Measurements from ENCODE around the gene CASK.
A peak's percentile ranks its signal among the peaks of the same experiment; 100 is the strongest.
"Not testable (repeated sequence)": the region's sequence is repeated elsewhere in the genome, so short reads cannot be mapped to it uniquely, and the experiment has no call there.

CASK gene

GRCh38 chrX:41515376-41515775 is 408.0 kb downstream of the CASK start:
- no peak for DNase-seq (ENCODE audit: low read depth)

GRCh38 chrX:41514179-41514578 is 409.2 kb downstream of the CASK start:
- DNase-seq (ENCODE audit: low read depth), result no peak

GRCh38 chrX:41512853-41513252 is 410.5 kb downstream of the CASK start:
- not testable (repeated sequence) for DNase-seq (ENCODE audit: low read depth)

GRCh38 chrX:41512394-41512793 is 411.0 kb downstream of the CASK start:
- DNase-seq (ENCODE audit: low read depth), result no peak

- no peak for DNase-seq (ENCODE audit: low read depth)
Observed at GRCh38 chrX:41507919-41508318, 415.4 kb downstream of the CASK start.

- DNase-seq (ENCODE audit: low read depth), result no peak
Observed at GRCh38 chrX:41502004-41502403, 421.4 kb downstream of the CASK start.

- no peak for DNase-seq (ENCODE audit: low read depth)
Observed at GRCh38 chrX:41499984-41500383, 423.4 kb downstream of the CASK start.

GRCh38 chrX:41499195-41499594 is 424.2 kb downstream of the CASK start:
- no peak for DNase-seq (ENCODE audit: low read depth)

GRCh38 chrX:41491267-41492004 is 431.9 kb downstream of the CASK start:
- peak; percentile 27 for DNase-seq (ENCODE audit: low read depth)

GRCh38 chrX:41490446-41490845 is 432.9 kb downstream of the CASK start:
- DNase-seq (ENCODE audit: low read depth), result no peak

GRCh38 chrX:41482154-41482850 is 441.1 kb downstream of the CASK start:
- no peak for DNase-seq (ENCODE audit: low read depth)

GRCh38 chrX:41481264-41482109 is 441.9 kb downstream of the CASK start:
- no peak for DNase-seq (ENCODE audit: low read depth)

- DNase-seq (ENCODE audit: low read depth), result no peak
Observed at GRCh38 chrX:41480508-41481260, 442.7 kb downstream of the CASK start.

- DNase-seq (ENCODE audit: low read depth), result no peak
Observed at GRCh38 chrX:41478381-41478911, 444.9 kb downstream of the CASK start.

GRCh38 chrX:41475591-41476241 is 447.6 kb downstream of the CASK start:
- DNase-seq (ENCODE audit: low read depth), result no peak

- DNase-seq (ENCODE audit: low read depth), result no peak
Observed at GRCh38 chrX:41475191-41475590, 448.2 kb downstream of the CASK start.

- DNase-seq (ENCODE audit: low read depth), result no peak
Observed at GRCh38 chrX:41474726-41475100, 448.6 kb downstream of the CASK start.

- DNase-seq (ENCODE audit: low read depth), result no peak
Observed at GRCh38 chrX:41473936-41474725, 449.2 kb downstream of the CASK start.

GRCh38 chrX:41472231-41472815 is 451.0 kb downstream of the CASK start:
- no peak for DNase-seq (ENCODE audit: low read depth)

- no peak for DNase-seq (ENCODE audit: low read depth)
Observed at GRCh38 chrX:41471786-41472185, 451.6 kb downstream of the CASK start.

Data from HS-27A (cell line).